Naive thymus-derived CD4-positive, alpha-beta T cell (primary cell): ENCODE measurements around the gene CBX5. TPM values are rescaled to one million over a fixed set of nuclear protein-coding genes. Genes with fewer than 3 reads are reported as not detected.
"Not testable (repeated sequence)": the region's sequence is repeated elsewhere in the genome, so short reads cannot be mapped to it uniquely, and the experiment has no call there.

Source experiments
- ATAC-seq: fragments of 150-1000 bp; cut with Tn5 transposase; 2 replicates; pipeline ENCODE4 v1.10.0; 2021; ENCODE audit warnings: mild to moderate bottlenecking, moderate library complexity
- CTCF ChIA-PET: fragments of 350-600 bp; sonication (Branson Sonifier 250); formaldehyde crosslinking; loops from one replicate; lab custom pipeline; 2021; ENCODE audit warnings: antibody characterized with exemption; lab: Charles Lee
- POLR2A ChIA-PET: fragments of 350-600 bp; sonication (Branson Sonifier 250); formaldehyde crosslinking; loops from one replicate; lab custom pipeline; 2021; ENCODE audit warnings: antibody characterized with exemption, inconsistent platforms; lab: Charles Lee
- DNase-seq, 9 donors: peaks; one replicate each; pipeline versions ENCODE4 v3.0.0 to v3.0.0-alpha.2; 2020 to 2022; ENCODE audit warnings: mixed read lengths in 1 of 9
- H3K27ac ChIP-seq: one replicate; pipeline ENCODE4 v1.7.0; 2013; ENCODE audit warnings: mild to moderate bottlenecking, low read depth, low read length, moderate library complexity
- H3K27me3 ChIP-seq, 2 donors: one replicate each; pipeline ENCODE4 v1.7.0; 2013; ENCODE audit warnings: low read length in 2 of 2, mild to moderate bottlenecking in 2 of 2, moderate library complexity in 2 of 2; ENCODE audit not compliant: control insufficient read depth in 2 of 2, insufficient read depth in 2 of 2
- H3K36me3 ChIP-seq, 3 experiments: 1 replicate in 2 of 3; 2 replicates in 1 of 3; pipeline ENCODE4 v1.7.0; 2013; ENCODE audit warnings: low read length in 3 of 3, mild to moderate bottlenecking in 3 of 3, moderate library complexity in 1 of 3; ENCODE audit not compliant: insufficient read depth in 3 of 3, control insufficient read depth in 2 of 3
- H3K4me1 ChIP-seq, 2 donors: one replicate each; pipeline ENCODE4 v1.7.0; 2013; ENCODE audit warnings: low read length in 2 of 2, mild to moderate bottlenecking in 2 of 2, moderate library complexity in 1 of 2; ENCODE audit not compliant: control insufficient read depth in 2 of 2, insufficient read depth in 2 of 2
- H3K4me3 ChIP-seq: 2 replicates; pipeline ENCODE4 v1.7.0; 2013; ENCODE audit warnings: mild to moderate bottlenecking, low read length
- H3K9me3 ChIP-seq, 3 experiments: 1 replicate in 2 of 3; 2 replicates in 1 of 3; pipeline ENCODE4 v1.7.0; 2013; ENCODE audit warnings: low read length in 3 of 3; ENCODE audit not compliant: control insufficient read depth in 2 of 3
- H3K27ac Mint-ChIP-seq, 9 donors: one replicate each; pipeline ENCODE4 v1.8.0; 2020 to 2022; ENCODE audit warnings: mixed read lengths in 9 of 9, mild to moderate bottlenecking in 8 of 9, moderate library complexity in 5 of 9, inconsistent platforms in 2 of 9
- H3K27me3 Mint-ChIP-seq, 5 donors: one replicate each; pipeline ENCODE4 v1.8.0; 2021 to 2022; ENCODE audit warnings: mixed read lengths in 5 of 5, mild to moderate bottlenecking in 1 of 5
- H3K36me3 Mint-ChIP-seq, 5 donors: one replicate each; pipeline ENCODE4 v1.8.0; 2020 to 2022; ENCODE audit warnings: mixed read lengths in 5 of 5, mild to moderate bottlenecking in 3 of 5, inconsistent platforms in 1 of 5
- H3K4me1 Mint-ChIP-seq, 7 donors: one replicate each; pipeline ENCODE4 v1.8.0; 2020 to 2022; ENCODE audit warnings: mixed read lengths in 7 of 7, mild to moderate bottlenecking in 3 of 7, inconsistent platforms in 1 of 7
- H3K4me3 Mint-ChIP-seq, 10 donors: one replicate each; pipeline ENCODE4 v1.8.0; 2020 to 2022; ENCODE audit warnings: mild to moderate bottlenecking in 10 of 10, mixed read lengths in 10 of 10, moderate library complexity in 6 of 10, inconsistent platforms in 2 of 10
- H3K9me3 Mint-ChIP-seq, 11 donors: one replicate each; pipeline ENCODE4 v1.8.0; 2020 to 2022; ENCODE audit warnings: mixed read lengths in 11 of 11, mild to moderate bottlenecking in 4 of 11, inconsistent platforms in 1 of 11, moderate library complexity in 1 of 11
- intact Hi-C, 2 donors: fragments of 100-400 bp; cut with micrococcal nuclease; formaldehyde crosslinking; loops; one replicate each; pipeline ENCODE4 v1.15.1; 2023
- polyA plus RNA-seq, 2 donors: library from polyadenylated mRNA; unstranded; fragments of 300-500 nt; fragmentation: Illumina TruSeq; gene quantifications; one replicate each; pipeline ENCODE4 v1.2.3, GENCODE V29; 2021
- total RNA-seq, 6 experiments: library from RNA in 5 of 6; stranded (reverse) in 5 of 6; gene quantifications; 1 replicate in 5 of 6; 2 replicates in 1 of 6; pipeline ENCODE4 v1.2.3 and lab custom pipeline; 2021 to 2026

CBX5 gene
- total and polyA plus RNA-seq, 7 experiments from 2014 or later: 28.2 to 133 (median 51.9) TPM

DNA sequence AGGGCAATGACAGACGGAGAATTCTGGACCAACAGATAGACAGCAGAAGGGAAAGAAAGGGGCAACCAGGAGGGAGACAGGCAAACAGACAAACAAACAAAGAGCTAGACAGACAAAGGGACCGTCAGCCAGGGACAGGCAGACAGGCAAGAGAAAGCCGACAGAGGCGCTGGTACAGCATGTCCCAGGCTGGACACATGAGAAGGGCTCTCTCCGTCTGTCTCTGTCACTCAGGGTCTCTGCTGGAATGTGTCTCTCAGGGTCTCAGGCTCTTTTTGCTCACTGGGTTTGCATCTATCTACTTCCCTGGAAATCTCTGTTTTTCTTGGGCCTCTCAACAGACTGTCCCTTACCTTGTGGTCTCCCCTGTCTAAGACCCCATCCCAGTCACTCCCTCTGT lies 82.9 kb downstream of the CBX5 start:
- intact Hi-C loops: no loop called here
- peaks cover 0 to 4% (median 0%) of the 10 kb centered on the region in 5 donors for H3K36me3 Mint-ChIP-seq
- no peak overlapping the region for H3K27ac Mint-ChIP-seq
- H3K4me3 Mint-ChIP-seq: no peak overlapping the region
- Histone ChIP-seq H3K27ac (no peak overlapping the region), H3K36me3 (no peaks in the 10 kb centered on the region), H3K27me3 (peaks cover 6 to 18% of the 10 kb centered on the region in 2 donors), H3K4me1 (no peaks in the 10 kb centered on the region), H3K4me3 (no peak overlapping the region), H3K9me3 (no peaks in the 10 kb centered on the region)
- ATAC-seq: no peak
- peaks cover 0 to 6% (median 0%) of the 10 kb centered on the region in 7 donors for H3K4me1 Mint-ChIP-seq
- ChIA-PET CTCF (interaction anchor here (1.0 kb wide), 1 partner anchor 10 kb away, joined by 3 read pairs; no protein-coding TSS in a partner anchor), POLR2A (no interaction called here)
- no peak for DNase-seq
- H3K27me3 Mint-ChIP-seq: peaks cover 81 to 93% (median 85%) of the 10 kb centered on the region in 5 donors
- peaks cover 0 to 2% (median 0%) of the 10 kb centered on the region in 11 donors for H3K9me3 Mint-ChIP-seq

DNA sequence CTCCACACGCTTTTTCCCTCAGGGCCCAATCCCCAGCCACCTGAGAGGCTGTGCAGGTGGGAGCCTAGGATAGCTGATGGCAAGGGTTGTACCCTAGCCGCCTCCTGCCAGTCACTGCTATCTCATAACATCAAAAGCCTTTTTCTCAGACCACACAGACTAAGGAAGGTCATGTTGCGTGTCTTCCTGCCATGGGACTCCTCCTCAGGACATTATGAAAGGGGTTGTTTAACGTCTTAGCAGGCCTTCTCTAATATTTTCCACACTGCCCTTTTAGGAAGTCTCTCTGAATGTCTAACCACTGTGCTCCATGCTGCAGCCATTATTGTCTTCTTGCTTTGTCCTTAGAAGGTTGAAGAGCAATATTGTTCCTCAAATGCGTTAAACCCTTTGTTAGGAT lies 83.5 kb downstream of the CBX5 start:
- DNase-seq (no peak), ATAC-seq (peak; percentile 25)
- Histone ChIP-seq H3K27me3 (peaks cover 6 to 18% of the 10 kb centered on the region in 2 donors), H3K4me1 (peaks cover 0 to under 1% of the 10 kb centered on the region in 2 donors), H3K9me3 (no peaks in the 10 kb centered on the region), H3K27ac (no peak overlapping the region), H3K4me3 (no peak overlapping the region), H3K36me3 (no peaks in the 10 kb centered on the region)
- CTCF ChIA-PET: interaction anchor here (0.6 to 2.3 kb wide), 2 partner anchors 11 kb away, joined by 3 to 8 read pairs; no protein-coding TSS in a partner anchor
- Mint-ChIP-seq H3K4me3 (no peak overlapping the region), H3K36me3 (peaks cover 0 to 4% (median 0%) of the 10 kb centered on the region in 5 donors), H3K27ac (no peak overlapping the region), H3K9me3 (peaks cover 0 to 2% (median 0%) of the 10 kb centered on the region in 11 donors), H3K27me3 (peaks cover 81 to 93% (median 86%) of the 10 kb centered on the region in 5 donors), H3K4me1 (peaks cover 2 to 10% (median 4%) of the 10 kb centered on the region in 7 donors)
- POLR2A ChIA-PET: no interaction called here
- intact Hi-C loops: no loop called here

DNA sequence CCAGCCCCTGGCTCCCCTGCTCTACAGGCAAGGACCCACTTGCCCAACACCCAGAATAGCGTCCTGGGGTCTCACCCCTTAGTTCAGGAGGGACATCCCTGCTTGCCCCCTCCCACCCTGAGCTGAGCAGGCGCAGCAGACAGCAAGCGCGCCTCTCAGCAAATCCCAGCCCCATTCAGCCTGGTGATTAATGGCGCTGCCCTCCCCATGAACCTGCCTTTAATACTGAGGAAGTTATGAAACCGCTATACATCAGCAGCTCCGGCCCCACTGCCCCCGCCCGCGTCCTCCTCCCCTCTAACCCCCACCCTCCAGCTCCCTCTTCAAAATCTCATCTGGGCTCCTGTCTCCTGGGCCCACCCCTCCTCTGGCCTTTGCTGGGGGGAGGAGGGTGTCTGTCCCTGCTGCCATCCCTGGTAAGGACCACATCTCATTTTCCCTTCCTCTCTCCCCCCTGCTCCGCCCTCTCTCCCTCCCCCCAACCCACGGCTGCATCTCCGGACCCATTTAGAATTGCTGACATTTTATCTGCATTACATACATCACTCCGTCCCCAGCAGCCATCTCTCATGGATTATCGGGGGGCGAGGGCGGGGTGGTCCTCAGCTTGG lies 84.1 kb downstream of the CBX5 start:
- no peak overlapping the region for H3K4me3 Mint-ChIP-seq
- ATAC-seq: peak; percentile 71

DNA sequence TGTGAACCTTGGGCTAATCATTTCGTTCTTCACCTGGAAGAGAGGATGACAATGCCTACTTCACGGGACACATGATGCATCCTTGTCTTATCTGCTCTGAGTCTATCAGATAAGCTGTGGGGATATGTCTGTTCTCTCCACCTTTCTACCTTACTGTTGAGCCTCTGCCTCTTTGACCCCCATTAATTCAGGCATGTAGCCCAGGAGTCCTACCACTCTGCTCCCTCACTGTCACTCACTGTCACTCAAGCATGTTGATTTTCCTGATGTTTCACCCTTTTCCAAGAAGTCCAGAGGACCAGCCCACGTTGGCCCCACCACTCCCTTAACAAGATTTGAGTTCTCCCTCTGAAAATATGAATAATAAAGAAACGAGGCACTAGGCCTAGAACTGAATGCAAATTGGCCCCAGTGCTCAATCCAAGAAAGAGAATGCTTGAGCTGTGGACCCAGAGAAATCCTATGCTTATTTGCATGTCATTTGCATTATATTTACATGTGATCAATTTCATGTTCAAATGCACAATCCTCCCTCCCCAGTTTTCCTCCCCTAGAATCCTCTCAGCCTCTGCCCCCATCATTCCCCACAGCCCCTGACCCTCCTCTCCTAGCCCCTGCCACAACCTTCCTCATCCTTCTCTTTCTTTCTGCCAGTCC lies 84.7 kb downstream of the CBX5 start:
- ATAC-seq: no peak
- Mint-ChIP-seq H3K36me3 (peaks cover 0 to 4% (median 0%) of the 10 kb centered on the region in 5 donors), H3K27me3 (peaks cover 74 to 86% (median 82%) of the 10 kb centered on the region in 5 donors), H3K9me3 (peaks cover 0 to 2% (median 0%) of the 10 kb centered on the region in 11 donors), H3K4me1 (peaks cover 4 to 12% (median 6%) of the 10 kb centered on the region in 7 donors), H3K4me3 (no peak overlapping the region), H3K27ac (no peak overlapping the region)
- Histone ChIP-seq H3K27me3 (peaks cover 0 to 8% of the 10 kb centered on the region in 2 donors), H3K36me3 (no peaks in the 10 kb centered on the region), H3K9me3 (no peaks in the 10 kb centered on the region), H3K27ac (no peak overlapping the region), H3K4me1 (peaks cover 0 to 6% of the 10 kb centered on the region in 2 donors), H3K4me3 (no peak overlapping the region)
- intact Hi-C loops: no loop called here
- CTCF ChIA-PET: interaction anchor here (0.9 to 2.3 kb wide), 3 partner anchors 10 to 190 kb away, joined by 3 to 8 read pairs (median 6); no protein-coding TSS in a partner anchor
- DNase-seq: no peak
- POLR2A ChIA-PET: no interaction called here

More for the DNA sequence above, 84.1 kb downstream of the CBX5 start:
- DNase-seq: no peak
- intact Hi-C loops: no loop called here
- CTCF ChIA-PET: interaction anchor here (2.3 kb wide), 1 partner anchor 12 kb away, joined by 8 read pairs; no protein-coding TSS in a partner anchor
- H3K27me3 Mint-ChIP-seq: peaks cover 79 to 89% (median 85%) of the 10 kb centered on the region in 5 donors
- peaks cover 0 to 4% (median 0%) of the 10 kb centered on the region in 5 donors for H3K36me3 Mint-ChIP-seq
- Histone ChIP-seq H3K27me3 (peaks cover 3 to 14% of the 10 kb centered on the region in 2 donors), H3K36me3 (no peaks in the 10 kb centered on the region), H3K27ac (no peak overlapping the region), H3K4me1 (peaks cover 0 to 6% of the 10 kb centered on the region in 2 donors), H3K9me3 (no peaks in the 10 kb centered on the region), H3K4me3 (no peak overlapping the region)
- peaks cover 0 to 2% (median 0%) of the 10 kb centered on the region in 11 donors for H3K9me3 Mint-ChIP-seq
- H3K27ac Mint-ChIP-seq: peak overlapping the region in 1 of 9 donors; percentile 22
- H3K4me1 Mint-ChIP-seq: peaks cover 4 to 12% (median 6%) of the 10 kb centered on the region in 7 donors
- POLR2A ChIA-PET: no interaction called here

DNA sequence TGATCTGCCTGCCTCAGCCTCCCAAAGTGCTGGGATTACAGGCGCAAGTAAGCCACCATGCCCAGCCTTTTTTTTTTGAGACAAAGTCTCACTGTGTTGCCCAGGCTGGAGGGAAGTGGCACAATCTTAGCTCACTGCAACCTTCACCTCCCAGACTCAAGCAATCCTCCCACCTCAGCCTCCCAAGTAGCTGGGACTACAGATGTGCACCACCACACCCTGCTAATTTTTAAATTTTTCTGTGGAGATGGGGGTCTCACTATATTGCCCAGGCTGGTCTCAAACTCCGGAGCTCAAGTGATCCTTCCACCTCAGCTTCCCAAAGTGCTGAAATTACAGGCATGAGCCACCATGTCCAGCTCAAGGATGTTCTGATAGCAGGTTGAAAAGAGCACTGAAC lies 85.3 kb downstream of the CBX5 start:
- H3K36me3 ChIP-seq, H3K9me3 Mint-ChIP-seq, H3K27ac ChIP-seq, H3K27ac Mint-ChIP-seq, ATAC-seq, H3K4me3 ChIP-seq, POLR2A ChIA-PET, intact Hi-C loops, DNase-seq, H3K36me3 Mint-ChIP-seq, H3K9me3 ChIP-seq, H3K4me3 Mint-ChIP-seq, H3K4me1 ChIP-seq, H3K27me3 ChIP-seq: not testable (repeated sequence)
- CTCF ChIA-PET: interaction anchor here (0.8 to 2.3 kb wide), 6 partner anchors 9 to 194 kb away, joined by 3 to 8 read pairs (median 4); partner anchors contain the start of genes HOXC5 and HOXC9
- H3K4me1 Mint-ChIP-seq: peaks cover 4 to 15% (median 7%) of the 10 kb centered on the region in 7 donors
- H3K27me3 Mint-ChIP-seq: peaks cover 68 to 85% (median 76%) of the 10 kb centered on the region in 5 donors

DNA sequence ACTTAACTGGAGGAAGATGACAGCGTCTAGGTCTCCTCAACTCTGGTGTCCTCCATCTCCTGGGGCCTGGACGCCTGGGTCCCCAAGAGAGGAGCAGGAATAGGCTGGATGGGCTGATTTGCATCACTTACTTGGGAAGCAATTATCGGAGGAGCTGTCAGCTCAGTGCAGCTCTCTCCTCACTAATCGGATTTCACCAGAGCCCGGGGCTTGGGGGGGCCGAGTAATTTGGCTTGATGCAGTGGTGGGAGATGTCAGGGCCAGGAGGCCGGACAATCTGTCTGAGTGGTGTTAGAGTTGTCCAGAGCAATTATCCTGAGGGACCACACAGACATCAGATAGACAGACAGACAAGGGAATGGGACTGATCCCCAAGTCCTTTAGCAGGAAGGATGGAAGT lies 86.5 kb downstream of the CBX5 start:
- ATAC-seq (no peak), DNase-seq (no peak)
- Histone ChIP-seq H3K27ac (no peak overlapping the region), H3K4me3 (no peak overlapping the region), H3K27me3 (peaks cover 0 to 6% of the 10 kb centered on the region in 2 donors), H3K9me3 (no peaks in the 10 kb centered on the region), H3K36me3 (no peaks in the 10 kb centered on the region), H3K4me1 (peaks cover 6 to 9% of the 10 kb centered on the region in 2 donors)
- CTCF ChIA-PET: interaction anchor here (0.6 to 5.1 kb wide), 5 partner anchors 12 to 187 kb away, joined by 3 to 55 read pairs (median 3); partner anchors contain the start of genes HOXC5 and HOXC8
- Mint-ChIP-seq H3K4me3 (no peak overlapping the region), H3K4me1 (peaks cover 5 to 19% (median 15%) of the 10 kb centered on the region in 7 donors), H3K27ac (no peak overlapping the region), H3K9me3 (peaks cover 0 to 2% (median 0%) of the 10 kb centered on the region in 11 donors), H3K36me3 (no peaks in the 10 kb centered on the region), H3K27me3 (peaks cover 57 to 75% (median 64%) of the 10 kb centered on the region in 5 donors)
- POLR2A ChIA-PET: no interaction called here
- intact Hi-C loops: no loop called here
